DMS79 treated with DMSO at 0.1 percent for 48 hours (cell line): ENCODE measurements around the gene ALMS1.
"Not testable (repeated sequence)": the region's sequence is repeated elsewhere in the genome, so short reads cannot be mapped to it uniquely, and the experiment has no call there.

Source experiments
- DNase-seq: peaks from one replicate; lab custom pipeline; 2025; lab: John Stamatoyannopoulos, UW

Gene ALMS1

GRCh38 chr2:73385504-73386341 lies at the start of gene ALMS1:
TSS of gene ALMS1 (plus strand) at chr2:73385836. CDS start at chr2:73385869, 33 bp downstream.
- DNase-seq, result peak; percentile 86

GRCh38 chr2:73337828-73338227 lies 47.8 kb upstream of the ALMS1 start:
- DNase-seq, result no peak

GRCh38 chr2:73339201-73339600 lies 46.4 kb upstream of the ALMS1 start:
- no peak for DNase-seq

GRCh38 chr2:73341039-73341438 lies 44.6 kb upstream of the ALMS1 start:
- DNase-seq, result no peak

GRCh38 chr2:73343992-73344391 lies 41.6 kb upstream of the ALMS1 start:
- DNase-seq, result no peak

GRCh38 chr2:73344747-73345146 lies 40.9 kb upstream of the ALMS1 start:
- DNase-seq, result not testable (repeated sequence)

GRCh38 chr2:73350035-73350691 lies 35.5 kb upstream of the ALMS1 start:
- DNase-seq, result no peak

GRCh38 chr2:73356097-73356496 lies 29.5 kb upstream of the ALMS1 start:
- no peak for DNase-seq

- peak; percentile 3 for DNase-seq
Measured at GRCh38 chr2:73359915-73360697, 25.5 kb upstream of the ALMS1 start.

- DNase-seq, result no peak
Measured at GRCh38 chr2:73366060-73366459, 19.6 kb upstream of the ALMS1 start.

GRCh38 chr2:73368781-73369180 lies 16.9 kb upstream of the ALMS1 start:
- DNase-seq, result no peak

GRCh38 chr2:73370348-73370747 lies 15.3 kb upstream of the ALMS1 start:
- DNase-seq, result no peak

GRCh38 chr2:73373344-73373743 lies 12.3 kb upstream of the ALMS1 start:
- DNase-seq, result no peak

- DNase-seq, result no peak
Measured at GRCh38 chr2:73374269-73374668, 11.4 kb upstream of the ALMS1 start.

- no peak for DNase-seq
Measured at GRCh38 chr2:73376681-73377080, 9.0 kb upstream of the ALMS1 start.

- DNase-seq, result no peak
Measured at GRCh38 chr2:73383036-73383435, 2.6 kb upstream of the ALMS1 start.

- peak; percentile 35 for DNase-seq
Measured at GRCh38 chr2:73385123-73385503, 523 bp upstream of the ALMS1 start.

- peak; percentile 46 for DNase-seq
Measured at GRCh38 chr2:73386342-73386868, 769 bp downstream of the ALMS1 start.

GRCh38 chr2:73386894-73387636 lies 1.4 kb downstream of the ALMS1 start:
- DNase-seq, result no peak

- DNase-seq, result no peak
Measured at GRCh38 chr2:73402386-73403103, 16.9 kb downstream of the ALMS1 start.

- no peak for DNase-seq
Measured at GRCh38 chr2:73403237-73403636, 17.6 kb downstream of the ALMS1 start.
